ENCODE data around the gene PLEKHA7.
"Not testable (repeated sequence)": the region's sequence is repeated elsewhere in the genome, so short reads cannot be mapped to it uniquely, and the experiment has no call there.

Gene PLEKHA7

GRCh38 chr11:16891964-16892363 is 122.2 kb downstream of the PLEKHA7 start:
- H3K27ac ChIP-seq: no peak overlapping the region

GRCh38 chr11:16891165-16891564 is 123.0 kb downstream of the PLEKHA7 start:
- TF ChIP-seq CTCF (conservative IDR thresholded peaks at IDR 0.05) (no peak), ZFX (IDR thresholded peaks at IDR 0.05) (no peak)
- no peak overlapping the region for H3K27ac ChIP-seq

More at GRCh38 chr11:16891964-16892363, 122.2 kb downstream of the PLEKHA7 start:
- TF ChIP-seq CTCF (conservative IDR thresholded peaks at IDR 0.05) (no peak), ZFX (IDR thresholded peaks at IDR 0.05) (no peak)

GRCh38 chr11:16890442-16890841 is 123.8 kb downstream of the PLEKHA7 start:
- TF ChIP-seq ZFX (IDR thresholded peaks at IDR 0.05) (no peak), CTCF (conservative IDR thresholded peaks at IDR 0.05) (no peak)
- H3K27ac ChIP-seq: no peak overlapping the region

- no peak overlapping the region for H3K27ac ChIP-seq
- TF ChIP-seq ZFX (IDR thresholded peaks at IDR 0.05): no peak
- no peak for TF ChIP-seq CTCF (conservative IDR thresholded peaks at IDR 0.05)
These were observed 124.3 kb downstream of the PLEKHA7 start for GRCh38 chr11:16889905-16890304.

- not testable (repeated sequence) for H3K27ac ChIP-seq
These were observed 125.2 kb downstream of the PLEKHA7 start for GRCh38 chr11:16889010-16889409.

GRCh38 chr11:16887887-16888286 is 126.3 kb downstream of the PLEKHA7 start:
- not testable (repeated sequence) for H3K27ac ChIP-seq

- peak; percentile 74 for TF ChIP-seq CTCF (conservative IDR thresholded peaks at IDR 0.05)
- no peak for TF ChIP-seq ZFX (IDR thresholded peaks at IDR 0.05)
These were observed 131.0 kb downstream of the PLEKHA7 start for GRCh38 chr11:16883174-16883573.

GRCh38 chr11:16881766-16882165 is 132.4 kb downstream of the PLEKHA7 start:
- no peak overlapping the region for H3K27ac ChIP-seq
- no peak for TF ChIP-seq ZFX (IDR thresholded peaks at IDR 0.05)
- no peak for TF ChIP-seq CTCF (conservative IDR thresholded peaks at IDR 0.05)

More at GRCh38 chr11:16883174-16883573, 131.0 kb downstream of the PLEKHA7 start:
- peak overlapping the region; percentile 27; the same call in 1 of the 2 replicates for H3K27ac ChIP-seq
